PC-9 (cell line): ENCODE data around the gene SLC30A10.

ENCODE experiments used
- EZH2 ChIP-seq: fragments of 200-600 bp; sonication (generic); IDR thresholded peaks from 2 replicates; pipeline ENCODE4 v1.8.0; 2017; ENCODE audit warnings: antibody characterized with exemption, low read depth
- TF ChIP-seq, protein P1 (sequence below): fragments of 200-600 bp; sonication (generic); conservative IDR thresholded peaks from 2 replicates; pipeline ENCODE4 v1.6.1; 2017; ENCODE audit warnings: mixed run types, antibody characterized with exemption, mild to moderate bottlenecking, moderate library complexity

DNA sequence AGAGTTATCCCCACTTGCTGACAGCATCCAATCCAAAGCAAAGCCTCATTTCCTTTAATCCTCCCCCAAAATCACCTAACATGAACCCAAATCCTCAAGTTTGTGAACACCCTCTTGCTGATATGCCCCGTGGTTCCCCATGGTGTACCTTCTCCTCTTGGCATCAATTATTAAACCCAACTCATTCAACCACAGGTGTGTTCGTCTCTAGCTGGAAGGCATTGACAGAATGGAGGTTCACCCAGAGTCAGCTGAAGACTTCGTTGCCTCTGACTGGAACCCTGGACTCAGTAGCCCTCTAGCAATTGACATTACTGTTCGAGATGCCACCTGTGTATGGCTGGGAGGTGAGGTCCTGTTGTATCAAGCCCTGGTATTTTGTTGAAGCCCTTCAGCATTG is 22.8 kb downstream of the SLC30A10 start:
- TF ChIP-seq EZH2, result no peak
- TF ChIP-seq, protein P1, sequence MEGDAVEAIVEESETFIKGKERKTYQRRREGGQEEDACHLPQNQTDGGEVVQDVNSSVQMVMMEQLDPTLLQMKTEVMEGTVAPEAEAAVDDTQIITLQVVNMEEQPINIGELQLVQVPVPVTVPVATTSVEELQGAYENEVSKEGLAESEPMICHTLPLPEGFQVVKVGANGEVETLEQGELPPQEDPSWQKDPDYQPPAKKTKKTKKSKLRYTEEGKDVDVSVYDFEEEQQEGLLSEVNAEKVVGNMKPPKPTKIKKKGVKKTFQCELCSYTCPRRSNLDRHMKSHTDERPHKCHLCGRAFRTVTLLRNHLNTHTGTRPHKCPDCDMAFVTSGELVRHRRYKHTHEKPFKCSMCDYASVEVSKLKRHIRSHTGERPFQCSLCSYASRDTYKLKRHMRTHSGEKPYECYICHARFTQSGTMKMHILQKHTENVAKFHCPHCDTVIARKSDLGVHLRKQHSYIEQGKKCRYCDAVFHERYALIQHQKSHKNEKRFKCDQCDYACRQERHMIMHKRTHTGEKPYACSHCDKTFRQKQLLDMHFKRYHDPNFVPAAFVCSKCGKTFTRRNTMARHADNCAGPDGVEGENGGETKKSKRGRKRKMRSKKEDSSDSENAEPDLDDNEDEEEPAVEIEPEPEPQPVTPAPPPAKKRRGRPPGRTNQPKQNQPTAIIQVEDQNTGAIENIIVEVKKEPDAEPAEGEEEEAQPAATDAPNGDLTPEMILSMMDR, result no peak
